Prostate gland (tissue), 2 donors: ENCODE data around the gene RPAP2.

Experiments
- CTCF ChIP-seq, 4 experiments: fragments of 200-600 bp in 2 of 4; fragments of 450-650 bp in 2 of 4; sonication (generic) in 2 of 4; IDR thresholded peaks; 1 replicate in 3 of 4; 2 replicates in 1 of 4; pipeline ENCODE4 v1.5.1; 2016 to 2019; ENCODE audit warnings: antibody characterized with exemption in 4 of 4, mild to moderate bottlenecking in 2 of 4, moderate library complexity in 2 of 4
- POLR2A ChIP-seq: fragments of 450-650 bp; IDR thresholded peaks from one replicate; pipeline ENCODE4 v1.6.1; 2016; ENCODE audit warnings: antibody characterized with exemption, mild to moderate bottlenecking
- POLR2AphosphoS5 ChIP-seq: sonication (generic); formaldehyde crosslinking; IDR thresholded peaks from one replicate; pipeline ENCODE4 v1.6.1; 2017; ENCODE audit warnings: antibody characterized with exemption

- no peak for TF ChIP-seq CTCF (IDR thresholded peaks at IDR 0.05)
- TF ChIP-seq POLR2AphosphoS5: no peak
- no peak for TF ChIP-seq POLR2A
These were observed 82.0 kb downstream of the RPAP2 start for GRCh38 chr1:92380867-92381266.
